Islet precursor cell (in vitro differentiated cells): Measurements from ENCODE around the gene ETV6.

Source experiments
- DNase-seq: peaks from one replicate; pipeline ENCODE4 v3.0.0-alpha.2; 2018

Gene ETV6

DNA sequence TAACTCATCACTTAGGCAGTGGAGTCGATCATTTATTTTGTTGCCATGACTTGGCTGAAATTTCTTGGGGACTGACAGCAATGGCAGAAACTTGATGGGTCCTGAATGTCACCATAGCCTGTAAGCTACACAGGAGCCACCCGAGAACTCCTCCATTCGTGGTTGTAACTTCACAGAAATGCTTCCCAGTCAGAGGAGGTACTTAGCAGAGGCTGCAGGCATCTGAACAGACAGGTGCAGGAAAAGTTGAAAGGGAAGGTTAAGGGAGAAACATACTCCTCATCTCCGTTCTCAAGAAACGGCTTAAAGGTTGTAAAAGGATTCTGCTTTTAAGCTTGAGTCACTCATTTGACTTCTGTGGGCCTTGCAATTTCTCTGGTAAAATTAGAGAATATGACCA lies 47.7 kb downstream of the ETV6 start:
- DNase-seq: no peak

DNA sequence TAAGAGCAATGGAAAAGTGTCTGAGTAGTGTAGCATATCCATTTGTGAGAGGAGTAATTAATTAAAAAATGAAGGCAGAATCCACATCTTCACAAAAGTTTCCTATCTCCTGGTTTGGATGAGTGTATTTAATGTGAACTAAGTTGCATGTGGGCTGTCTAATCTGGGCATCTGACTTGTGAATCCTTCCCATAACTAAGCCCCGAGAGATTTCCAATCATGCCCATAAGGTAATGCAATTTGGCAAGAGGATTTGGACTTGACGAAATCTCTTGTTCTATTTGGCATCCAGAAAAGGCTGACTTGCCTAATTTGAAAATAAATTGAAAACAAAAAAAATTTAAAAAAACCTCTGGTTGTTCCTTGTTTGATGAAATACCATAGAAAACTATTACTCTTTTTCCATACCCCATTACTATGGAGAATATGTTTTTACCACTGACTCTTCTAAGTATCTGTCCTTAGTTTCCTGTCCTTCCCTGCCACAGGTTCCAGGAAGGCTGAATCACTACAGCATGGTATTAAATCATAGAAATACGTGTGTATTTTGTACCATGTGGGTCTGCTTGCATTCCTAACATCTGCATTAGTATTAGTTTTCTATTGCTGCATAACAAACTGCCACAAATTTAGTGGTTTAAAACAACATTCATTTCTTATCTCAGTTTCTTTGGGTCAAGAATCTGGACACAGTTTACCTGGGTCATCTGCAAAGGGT lies 48.4 kb downstream of the ETV6 start:
- DNase-seq: no peak

DNA sequence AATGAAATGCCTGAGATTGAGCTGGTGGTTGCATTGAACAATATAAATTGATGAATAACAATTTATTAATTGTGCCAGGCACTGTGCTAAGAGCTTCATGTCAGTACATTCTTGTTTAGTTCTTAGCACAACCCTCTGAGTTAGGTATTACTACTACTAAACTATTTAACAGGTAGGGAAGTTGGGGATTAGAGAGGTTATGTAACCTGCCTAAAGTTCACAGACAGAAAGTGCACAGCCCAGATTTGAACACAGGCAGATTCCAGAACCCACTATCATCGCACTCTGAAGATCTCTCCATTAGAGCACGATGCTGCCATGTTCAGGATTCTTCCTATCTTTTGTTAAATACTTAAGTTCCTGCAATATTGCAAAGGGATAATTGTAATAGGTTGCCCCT lies 49.3 kb downstream of the ETV6 start:
- DNase-seq: no peak

DNA sequence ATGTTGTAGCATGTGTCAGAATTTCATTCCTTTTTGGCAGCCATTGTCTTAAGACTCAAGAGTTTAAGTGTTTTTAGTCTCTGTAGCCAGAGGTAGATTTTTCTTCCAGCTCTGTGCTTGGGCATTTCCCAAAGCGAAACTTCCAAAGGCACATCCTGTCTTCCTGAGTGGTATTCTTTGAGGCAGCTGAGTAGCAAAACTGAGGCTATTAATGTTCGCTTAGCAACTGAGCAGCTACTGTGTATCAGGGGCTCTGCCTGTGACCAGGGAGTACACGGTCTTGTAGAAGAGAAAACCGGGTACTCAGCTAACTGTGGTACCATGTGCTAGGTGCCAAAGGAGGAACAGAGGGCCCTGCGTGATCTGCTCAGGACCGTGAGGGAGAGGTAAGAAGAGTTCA lies 52.0 kb downstream of the ETV6 start:
- DNase-seq: peak; percentile 51

DNA sequence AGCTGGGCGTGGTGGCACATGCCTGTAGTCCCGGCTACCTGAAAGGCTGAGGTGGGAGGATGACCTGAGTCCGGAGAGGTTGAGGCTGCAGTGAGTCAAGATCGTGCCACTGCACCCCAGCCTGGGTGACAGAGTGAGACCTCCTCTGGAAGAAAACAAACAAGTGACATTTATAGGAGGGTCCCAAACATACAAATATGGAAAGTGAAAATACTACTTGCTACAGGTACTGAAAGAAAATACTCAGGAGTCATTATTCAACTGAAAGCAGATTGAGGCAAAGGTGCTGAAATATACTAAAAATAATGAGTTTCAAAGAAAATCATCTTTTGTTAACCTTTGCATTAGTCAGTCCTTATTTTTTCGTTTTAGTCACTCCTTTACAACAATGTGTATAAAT lies 53.5 kb downstream of the ETV6 start:
- no peak for DNase-seq

DNA sequence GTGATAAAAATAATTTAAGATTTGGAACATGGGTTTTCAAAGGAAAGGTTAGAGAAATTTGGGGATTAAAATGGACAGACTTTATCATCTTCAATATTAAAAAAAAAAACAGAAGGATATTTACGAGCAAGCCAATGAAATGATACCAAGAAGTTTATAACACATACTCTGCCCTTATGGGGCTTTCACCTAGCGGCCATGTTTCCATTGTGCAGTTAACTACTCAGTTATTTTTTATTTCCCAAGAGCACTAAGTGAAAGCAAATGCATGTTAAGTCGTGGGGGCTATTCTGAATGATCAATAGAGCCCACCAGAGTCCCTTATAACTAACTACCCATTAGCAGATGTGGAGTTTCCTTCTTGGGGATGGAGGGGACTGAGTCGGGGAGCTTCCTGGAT lies 53.9 kb downstream of the ETV6 start:
- no peak for DNase-seq

DNA sequence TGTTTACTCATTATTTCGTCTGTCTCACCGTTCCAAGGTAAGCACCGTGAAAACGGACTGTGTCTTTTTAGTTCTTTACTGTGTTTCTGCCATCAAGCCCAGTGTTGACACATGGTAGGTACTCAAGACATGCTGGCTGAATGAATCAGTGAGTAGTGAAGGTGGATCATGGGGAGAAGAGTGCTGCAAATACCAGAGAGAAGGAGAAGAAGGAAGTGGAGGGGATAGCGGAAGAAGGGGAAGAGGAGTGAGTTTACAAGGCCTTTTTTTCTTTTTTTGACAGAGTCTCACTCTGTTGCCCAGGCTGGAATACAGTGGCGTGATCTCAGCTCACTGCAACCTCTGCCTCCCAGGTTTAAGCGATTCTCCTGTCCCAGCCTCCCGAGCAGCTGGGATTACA lies 54.6 kb downstream of the ETV6 start:
- DNase-seq: no peak

DNA sequence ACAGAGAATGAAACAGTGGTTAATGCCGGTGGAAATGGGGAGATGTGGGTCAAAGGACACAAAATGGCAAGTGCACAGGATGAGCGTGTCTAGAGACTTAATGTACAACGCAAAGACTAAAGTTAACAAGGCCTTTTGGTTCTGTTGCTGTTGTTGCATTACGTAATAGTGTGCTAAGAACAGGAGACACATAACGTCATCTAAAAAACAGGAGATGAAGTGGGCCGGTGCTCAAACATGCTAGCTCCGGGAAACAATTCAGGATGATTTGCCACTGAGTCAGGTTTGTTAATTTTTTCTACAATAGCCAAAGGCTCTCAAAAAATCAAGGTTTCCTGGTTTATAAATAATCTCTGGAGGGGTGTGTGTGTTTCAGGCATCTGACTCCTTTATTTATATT lies 55.5 kb downstream of the ETV6 start:
- DNase-seq: no peak

DNA sequence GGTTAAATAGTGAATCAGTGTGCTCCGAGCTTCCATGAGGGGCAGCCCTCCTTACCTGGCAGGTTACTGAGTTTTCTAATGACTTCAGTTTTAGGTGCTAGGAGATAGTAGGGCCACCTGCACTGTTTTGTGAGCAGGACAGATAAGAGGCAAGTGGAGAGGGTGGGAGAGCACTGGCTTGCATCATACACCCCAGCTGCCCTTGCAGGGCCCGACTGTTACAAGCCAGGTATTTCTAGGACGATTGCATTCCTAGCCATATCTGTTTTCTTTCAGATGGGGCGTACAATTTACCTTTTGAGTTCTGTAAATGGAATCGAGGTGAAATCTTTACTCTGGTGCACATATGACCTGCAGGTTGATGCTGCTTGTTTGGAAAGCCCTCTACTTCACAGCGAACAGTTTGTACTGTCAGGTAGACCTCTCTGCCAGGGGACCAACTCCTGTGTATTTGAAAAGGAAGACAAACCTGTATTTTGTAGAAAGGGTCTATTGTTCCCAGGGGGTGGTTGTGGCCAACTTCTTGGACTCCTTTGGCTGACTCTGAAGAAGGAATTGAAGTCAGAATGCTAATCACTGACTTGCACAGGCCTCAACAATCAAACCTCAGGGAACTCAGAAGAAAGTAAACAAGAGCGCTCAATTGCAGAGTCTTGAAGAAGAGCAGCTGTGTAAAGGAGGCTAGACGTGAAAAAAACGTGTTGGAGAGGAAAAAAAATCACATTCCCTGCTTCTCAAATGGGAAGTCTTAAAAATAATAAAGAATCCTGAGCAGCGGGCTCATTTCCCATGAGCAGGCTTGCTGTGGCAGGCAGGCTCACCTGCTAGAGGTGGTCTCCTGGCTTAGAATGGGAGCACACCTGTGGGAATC lies 57.3 kb downstream of the ETV6 start:
- DNase-seq: peak; percentile 77

DNA sequence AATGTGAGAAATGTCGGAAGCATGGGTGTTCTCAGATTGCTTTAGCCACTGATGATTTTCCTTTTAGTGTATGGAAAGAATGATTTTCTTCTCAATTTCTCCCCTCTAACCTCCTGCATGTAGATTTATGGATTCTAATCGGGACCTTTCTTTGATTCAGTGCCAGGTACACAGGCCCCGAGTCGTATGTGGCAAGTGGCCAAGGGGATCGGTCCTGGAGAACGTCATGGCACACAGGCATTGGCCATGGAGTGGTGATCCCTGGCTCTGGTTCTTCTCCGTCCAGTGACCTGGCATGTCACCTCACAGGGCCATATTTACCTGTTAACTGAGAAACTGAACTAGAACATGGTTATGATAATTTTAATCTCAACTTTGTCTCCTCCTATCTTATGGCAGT lies 58.1 kb downstream of the ETV6 start:
- DNase-seq: no peak

DNA sequence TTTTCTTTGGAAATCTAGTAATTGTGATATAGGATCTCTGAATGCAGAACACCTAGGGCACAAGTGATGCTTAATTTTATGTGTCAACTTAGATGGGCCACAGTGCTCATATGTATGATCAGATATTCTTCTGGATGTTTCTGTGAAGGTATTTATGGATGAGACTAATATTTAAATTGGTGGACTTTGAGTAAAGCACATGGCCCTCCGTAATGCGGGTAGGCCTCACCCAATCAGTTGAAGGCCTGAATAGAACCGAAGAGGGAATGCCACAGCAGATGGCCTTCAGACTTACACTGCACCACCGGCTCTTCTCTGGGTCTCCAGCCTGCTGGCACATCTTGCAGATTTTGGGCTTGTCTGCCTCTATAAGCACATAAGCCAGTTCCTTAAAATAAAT lies 60.0 kb downstream of the ETV6 start:
- DNase-seq: no peak

DNA sequence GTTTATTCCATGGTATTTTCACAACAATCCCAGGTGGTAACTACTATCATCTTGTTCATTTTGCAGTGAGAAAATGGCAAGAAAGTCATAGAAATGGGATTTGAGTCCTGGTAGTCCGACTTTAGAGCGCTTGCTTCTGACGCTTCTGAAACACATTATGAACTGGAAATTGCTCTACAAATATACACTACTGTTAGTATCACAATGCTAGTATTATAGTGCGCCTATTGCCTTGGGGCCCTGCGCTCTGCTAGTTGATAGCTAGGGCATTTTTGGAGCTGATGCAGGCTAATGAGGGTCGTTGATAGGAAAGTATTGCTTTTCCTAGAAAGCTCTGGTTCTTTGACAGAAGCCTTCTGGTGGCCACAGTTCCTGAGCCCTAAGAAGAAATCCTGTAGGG lies 61.0 kb downstream of the ETV6 start:
- no peak for DNase-seq

DNA sequence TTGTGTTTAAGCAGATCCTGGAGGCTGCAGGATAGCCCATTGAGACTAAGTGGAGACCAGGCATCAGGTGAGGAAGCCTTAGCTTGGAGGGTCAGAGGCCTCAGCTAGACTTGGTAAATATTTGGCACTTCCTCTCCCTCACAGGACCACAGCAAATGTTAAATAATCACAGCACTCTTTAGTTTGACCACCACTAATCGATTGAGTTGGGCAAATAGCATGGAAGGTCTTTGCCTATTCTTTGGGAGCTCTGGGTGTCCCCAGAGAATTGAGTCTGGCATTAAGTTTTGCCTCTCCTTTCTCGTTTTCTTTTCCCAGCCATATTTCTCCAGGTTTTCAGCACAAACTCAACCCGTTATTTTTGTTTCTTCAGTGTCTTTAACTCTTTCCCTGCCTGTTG lies 61.4 kb downstream of the ETV6 start:
- no peak for DNase-seq

DNA sequence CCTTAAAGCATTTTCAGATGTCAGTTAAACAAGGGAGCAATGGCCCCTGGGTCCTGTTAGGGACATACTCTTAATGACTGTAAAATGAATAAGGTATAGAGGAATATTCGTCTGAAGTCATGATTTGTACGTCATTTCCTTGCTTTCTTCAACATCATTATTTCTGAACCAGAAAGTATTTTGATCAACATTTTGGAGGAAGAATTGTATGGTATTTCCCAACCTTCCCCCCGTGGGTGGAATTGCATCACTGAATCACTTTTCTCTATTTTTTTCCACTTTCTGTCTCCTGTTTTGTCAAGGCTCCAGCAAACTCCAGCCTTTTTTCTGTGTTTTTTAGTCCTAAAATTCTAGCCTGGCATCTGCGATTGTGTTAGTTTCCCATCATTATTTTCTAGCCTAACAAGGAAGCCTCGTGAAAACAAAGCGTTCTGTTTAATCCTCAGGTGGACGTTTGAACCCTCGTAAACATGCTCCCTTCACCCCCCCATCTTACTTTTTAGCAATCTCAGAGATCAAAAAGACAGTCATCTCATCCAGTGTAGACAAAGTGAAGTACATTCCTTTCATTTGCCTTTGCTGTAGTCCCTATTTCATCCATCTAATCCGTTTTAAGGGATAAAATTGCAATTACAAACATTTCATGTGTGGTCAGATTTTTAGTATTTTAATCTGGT lies 62.3 kb downstream of the ETV6 start:
- no peak for DNase-seq

DNA sequence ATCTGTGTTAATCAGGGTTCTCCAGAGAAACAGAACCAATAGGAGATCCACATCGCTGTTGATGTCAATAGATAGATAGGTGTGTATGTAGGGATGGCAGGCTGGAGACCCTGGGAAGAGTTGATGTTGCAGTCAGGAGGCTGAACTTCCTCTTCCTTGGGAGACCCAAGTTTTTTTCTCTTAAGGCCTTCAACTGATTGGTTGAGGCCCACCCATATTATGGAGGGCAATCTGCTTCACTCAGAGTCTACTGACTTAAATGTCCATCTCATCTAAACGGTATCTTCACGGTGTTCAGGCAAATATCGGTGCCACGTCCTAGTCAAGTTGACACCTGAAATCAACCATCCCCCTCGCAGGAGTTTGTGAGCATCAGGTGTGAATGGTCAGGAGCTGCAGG lies 63.0 kb downstream of the ETV6 start:
- no peak for DNase-seq

DNA sequence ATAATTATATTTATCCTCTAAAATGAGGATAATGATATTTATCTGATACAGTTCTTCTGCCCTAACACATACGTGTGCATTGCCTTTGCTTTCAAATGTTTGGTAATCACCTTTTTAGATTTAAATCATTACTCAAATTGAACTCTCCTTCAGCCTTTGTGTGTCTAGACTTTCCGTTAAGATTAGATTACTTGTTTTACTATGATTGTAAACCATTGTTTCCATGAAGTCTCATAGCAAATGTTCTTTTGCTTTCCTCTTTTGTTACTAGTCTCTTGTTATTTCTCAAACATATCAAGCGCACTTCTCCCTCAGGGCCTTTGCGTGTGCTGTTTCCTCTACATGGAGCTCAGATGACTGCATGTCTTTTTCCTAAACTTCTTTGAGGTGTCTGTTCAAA lies 63.7 kb downstream of the ETV6 start:
- DNase-seq: no peak

DNA sequence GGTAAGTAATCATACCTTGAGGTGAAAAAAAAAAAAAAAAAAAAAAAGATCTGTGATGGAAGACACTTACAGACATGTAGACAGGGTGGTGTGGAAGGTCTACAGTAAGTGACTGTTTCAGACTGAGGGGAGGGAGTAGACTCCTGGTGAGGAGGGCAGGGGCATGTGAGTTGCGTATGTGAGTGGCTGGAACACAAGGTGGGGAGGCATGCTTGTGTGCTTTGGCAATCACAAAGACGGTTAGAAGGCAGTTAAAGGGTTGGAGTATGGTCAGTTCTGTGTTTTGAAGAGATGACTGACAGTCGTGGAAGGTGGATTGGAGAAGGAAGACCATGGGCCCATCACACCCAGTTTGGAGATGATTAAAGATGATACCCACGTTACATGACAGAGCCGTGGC lies 65.2 kb downstream of the ETV6 start:
- DNase-seq: no peak

DNA sequence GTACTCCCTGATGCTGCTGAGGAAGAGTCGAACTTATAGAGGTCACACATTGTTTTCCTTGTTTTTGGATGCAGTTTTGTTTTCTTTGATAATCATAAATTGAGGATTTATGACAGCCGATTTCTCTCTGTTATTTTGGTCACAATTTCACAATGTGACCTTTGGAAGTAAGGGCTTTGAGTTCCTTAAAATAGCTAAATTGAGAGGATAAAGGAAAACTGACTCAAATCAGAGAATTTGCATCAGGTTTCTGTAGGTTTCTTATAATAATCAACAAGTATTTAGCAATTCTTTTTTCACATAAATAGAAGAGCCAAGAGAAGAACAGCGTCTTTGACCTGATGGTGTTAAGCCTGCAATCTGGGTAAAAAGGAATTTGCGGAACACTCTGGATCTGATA lies 66.1 kb downstream of the ETV6 start:
- no peak for DNase-seq

DNA sequence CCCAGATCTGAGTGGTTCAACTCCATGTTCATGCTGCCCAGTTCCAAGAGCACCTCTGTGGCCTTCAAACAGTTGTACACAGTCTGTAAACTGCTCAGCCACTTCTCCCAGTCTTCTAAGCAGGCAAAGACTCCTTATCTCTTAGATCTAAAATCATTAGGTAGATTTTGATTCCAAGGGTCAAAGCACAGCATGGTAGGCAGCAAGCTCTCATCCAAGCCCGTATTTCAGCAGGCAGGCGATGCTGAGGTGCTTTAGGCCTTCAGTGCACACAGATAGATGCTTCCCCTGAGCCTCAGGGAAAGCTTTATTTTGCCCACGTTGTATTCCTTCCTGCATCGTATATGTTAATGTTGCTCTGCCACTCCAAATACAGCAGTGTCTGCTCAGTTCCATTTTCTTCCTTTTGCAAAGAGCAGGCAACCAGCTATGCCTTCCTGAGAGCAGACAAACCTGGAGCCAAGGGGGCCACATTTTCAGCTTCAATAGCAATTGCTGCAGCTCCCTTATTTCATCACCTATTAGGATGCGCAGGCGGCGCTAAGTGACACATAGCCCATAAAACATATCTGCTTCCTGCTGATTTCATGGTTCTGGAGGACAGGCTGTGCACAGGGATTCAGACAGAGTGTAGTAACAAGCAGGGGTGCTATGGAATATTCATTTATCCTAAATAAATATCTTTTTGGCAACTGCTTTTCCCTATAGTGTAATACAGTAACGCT lies 67.5 kb downstream of the ETV6 start:
- peak; percentile 53 for DNase-seq

DNA sequence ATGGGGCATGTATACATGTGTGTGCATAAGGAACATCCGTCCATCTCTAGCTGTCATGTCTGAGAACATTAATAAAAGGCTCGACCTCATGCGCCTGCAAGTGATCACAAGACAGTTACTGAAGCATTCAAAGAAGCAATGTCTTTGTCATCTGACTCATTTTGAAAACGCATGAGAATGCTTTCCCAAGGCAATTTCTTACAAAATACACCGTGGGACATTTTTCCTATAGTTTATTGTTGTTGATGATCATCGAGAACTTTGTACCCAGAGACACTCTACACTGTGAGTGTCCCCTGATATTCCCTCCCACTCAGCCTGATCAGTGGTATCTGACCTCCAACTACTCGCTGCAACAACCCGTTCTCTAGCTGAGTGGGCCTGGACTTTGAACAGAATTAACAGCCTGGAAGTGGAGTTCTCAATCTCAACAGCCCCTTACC lies 68.1 kb downstream of the ETV6 start:
- DNase-seq: no peak

DNA sequence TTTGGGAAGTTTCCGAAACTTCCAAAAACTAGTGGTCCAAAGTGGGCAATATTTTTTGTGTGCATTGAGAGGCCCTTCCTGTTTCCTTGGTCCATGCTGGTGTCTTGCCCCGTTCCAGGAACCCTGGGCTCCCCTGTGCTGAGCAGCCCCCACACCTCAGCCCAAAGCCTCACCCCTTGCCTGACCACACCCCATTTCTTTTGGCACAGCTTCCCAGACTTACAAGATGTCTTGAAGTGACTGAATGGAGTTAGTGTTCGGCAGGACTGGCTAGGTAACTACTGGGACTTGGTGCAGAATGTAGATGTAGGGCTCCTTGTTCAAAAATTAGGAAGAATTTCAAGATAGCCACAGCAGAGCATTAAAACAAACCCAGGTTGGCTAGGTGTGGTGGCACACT lies 68.6 kb downstream of the ETV6 start:
- no peak for DNase-seq

DNA sequence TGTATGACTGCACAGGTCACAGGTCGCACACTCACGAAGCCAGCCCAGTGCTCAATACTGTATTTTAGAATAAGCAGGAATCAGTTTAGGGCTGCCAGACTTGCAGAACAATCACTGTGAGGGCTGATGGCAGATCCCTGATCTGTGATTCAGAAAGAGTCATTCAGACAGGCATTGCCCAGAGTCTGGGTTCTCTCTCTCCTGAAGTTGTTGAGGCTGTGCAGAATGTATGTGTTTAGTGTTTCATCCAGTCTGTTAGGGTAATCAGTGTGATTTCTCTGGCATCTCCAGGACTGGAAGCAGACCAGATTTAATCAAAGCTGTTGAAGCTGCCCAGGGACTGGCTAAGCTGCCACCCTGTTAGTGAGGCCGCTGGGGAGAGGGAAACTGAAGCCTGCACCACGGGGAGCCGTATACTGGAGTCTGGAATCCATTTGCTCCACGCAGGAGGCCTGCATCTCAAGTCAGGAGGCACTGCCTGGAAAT lies 69.3 kb downstream of the ETV6 start:
- peak; percentile 94 for DNase-seq

DNA sequence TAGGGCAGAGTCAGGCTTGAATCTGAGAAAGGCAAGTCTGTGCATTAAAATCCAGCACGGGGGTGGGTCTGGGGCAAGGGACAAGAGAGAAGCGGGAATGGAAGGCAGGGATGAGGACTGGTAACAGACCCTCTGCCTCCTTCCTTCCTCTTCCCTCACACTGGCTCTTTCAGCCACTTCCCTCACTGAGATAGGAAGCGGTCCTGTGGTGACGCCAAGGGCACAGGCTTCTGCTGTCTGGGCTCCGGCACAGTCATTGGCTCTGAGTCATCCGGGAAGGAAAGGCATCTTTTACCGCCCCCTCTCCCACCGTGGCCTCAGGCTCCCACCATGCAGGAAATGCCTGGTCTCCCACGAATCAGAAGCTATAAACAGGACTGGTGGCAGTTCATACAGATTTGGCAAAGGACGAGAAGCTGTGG lies 70.2 kb downstream of the ETV6 start:
- peak; percentile 99 for DNase-seq
